Neuronal stem cell (in vitro differentiated cells): ENCODE measurements around the gene UGT3A1.

ENCODE experiments used
- DNase-seq: peaks from one replicate; pipeline ENCODE4 v3.0.0-alpha.2; 2013; ENCODE audit warnings: low spot score
- H2AFZ ChIP-seq: one replicate; pipeline ENCODE4 v1.6.1; 2013; ENCODE audit warnings: mild to moderate bottlenecking, low read length, inconsistent platforms
- H2AK5ac ChIP-seq: 2 replicates; pipeline ENCODE4 v1.6.1; 2013; ENCODE audit warnings: low read depth, mild to moderate bottlenecking, inconsistent platforms, low read length, moderate library complexity, mixed read lengths
- H2BK120ac ChIP-seq: 2 replicates; pipeline ENCODE4 v1.6.1; 2013; ENCODE audit warnings: low read depth, mild to moderate bottlenecking, inconsistent platforms, low read length, moderate library complexity, mixed read lengths
- H2BK12ac ChIP-seq: one replicate; pipeline ENCODE4 v1.6.1; 2013; ENCODE audit warnings: low read length, inconsistent platforms
- H2BK15ac ChIP-seq: 2 replicates; pipeline ENCODE4 v1.6.1; 2013; ENCODE audit warnings: mild to moderate bottlenecking, low read length, inconsistent platforms, mixed read lengths
- H2BK5ac ChIP-seq: one replicate; pipeline ENCODE4 v1.6.1; 2013; ENCODE audit warnings: inconsistent platforms, mild to moderate bottlenecking, low read length, moderate library complexity
- H3K14ac ChIP-seq: one replicate; pipeline ENCODE4 v1.6.1; 2013; ENCODE audit warnings: low read length, inconsistent platforms
- H3K18ac ChIP-seq: 2 replicates; pipeline ENCODE4 v1.6.1; 2013; ENCODE audit warnings: low read length, inconsistent platforms
- H3K23ac ChIP-seq: 2 replicates; pipeline ENCODE4 v1.6.1; 2013; ENCODE audit warnings: low read depth, mild to moderate bottlenecking, mixed read lengths, low read length, inconsistent platforms; ENCODE audit not compliant: poor library complexity
- H3K27ac ChIP-seq: replicated peaks from 3 replicates; pipeline ENCODE4 v1.5.1; 2013; ENCODE audit warnings: low read length, inconsistent platforms
- H3K27me3 ChIP-seq, 3 experiments: 2 replicates each; pipeline ENCODE4 v1.6.1; 2013; ENCODE audit warnings: low read length in 3 of 3, mild to moderate bottlenecking in 2 of 3, inconsistent platforms in 1 of 3, low read depth in 1 of 3, mixed read lengths in 1 of 3, moderate library complexity in 1 of 3; ENCODE audit not compliant: control insufficient read depth in 3 of 3, insufficient read depth in 3 of 3
- H3K36me3 ChIP-seq, 2 donors: replicated peaks in 1 of 2; 2 replicates each; pipeline ENCODE4 v1.6.1; 2013; ENCODE audit warnings: low read length in 2 of 2; ENCODE audit not compliant: control insufficient read depth in 2 of 2, insufficient read depth in 2 of 2
- H3K4ac ChIP-seq: 2 replicates; pipeline ENCODE4 v1.6.1; 2013; ENCODE audit warnings: inconsistent platforms, mild to moderate bottlenecking, low read length, moderate library complexity
- H3K4me1 ChIP-seq, 2 donors: 1 replicate in 1 of 2; 2 replicates in 1 of 2; pipeline ENCODE4 v1.6.1; 2013; ENCODE audit warnings: low read length in 2 of 2, low read depth in 1 of 2; ENCODE audit not compliant: control insufficient read depth in 2 of 2, insufficient read depth in 1 of 2
- H3K4me2 ChIP-seq: one replicate; pipeline ENCODE4 v1.6.1; 2013; ENCODE audit warnings: mild to moderate bottlenecking, low read length, inconsistent platforms; ENCODE audit not compliant: insufficient read depth, poor library complexity, severe bottlenecking
- H3K4me3 ChIP-seq, 2 donors: 2 replicates each; pipeline ENCODE4 v1.5.1; 2013; ENCODE audit warnings: low read length in 2 of 2, mild to moderate bottlenecking in 2 of 2, inconsistent platforms in 1 of 2, moderate library complexity in 1 of 2
- H3K79me1 ChIP-seq: one replicate; pipeline ENCODE4 v1.6.1; 2013; ENCODE audit warnings: low read depth, mild to moderate bottlenecking, inconsistent platforms, low read length, moderate library complexity
- H3K9ac ChIP-seq: one replicate; pipeline ENCODE4 v1.6.1; 2013; ENCODE audit warnings: mild to moderate bottlenecking, low read depth, low read length, inconsistent platforms; ENCODE audit not compliant: poor library complexity
- H3K9me3 ChIP-seq, 2 donors: replicated peaks in 1 of 2; 2 replicates each; pipeline versions ENCODE3 to v1.6.1; 2013; ENCODE audit warnings: low read length in 2 of 2, mild to moderate bottlenecking in 2 of 2, inconsistent platforms in 1 of 2, low read depth in 1 of 2, mixed read lengths in 1 of 2, moderate library complexity in 1 of 2; ENCODE audit not compliant: control insufficient read depth in 2 of 2, insufficient read depth in 1 of 2
- H4K8ac ChIP-seq: one replicate; pipeline ENCODE4 v1.6.1; 2013; ENCODE audit warnings: low read depth, mild to moderate bottlenecking, inconsistent platforms, low read length, moderate library complexity
- H4K91ac ChIP-seq: one replicate; pipeline ENCODE4 v1.6.1; 2013; ENCODE audit warnings: low read length, low read depth, mild to moderate bottlenecking, inconsistent platforms; ENCODE audit not compliant: poor library complexity
- WGBS, 2 donors: extraction: QIAGEN DNeasy Blood & Tissue Kit; methylation state at CpG; one replicate each; pipeline ENCODE4 v1.1.7; 2013; ENCODE audit warnings: missing lambda C conversion rate in 2 of 2, mixed read lengths in 1 of 2; ENCODE audit not compliant: insufficient read length in 2 of 2, insufficient replicate concordance in 1 of 2; ENCODE audit errors: extremely low coverage in 2 of 2; 5-methylcytosine and 5-hydroxymethylcytosine counted together

The UGT3A1 gene

GRCh38 chr5:35971186-35971877 is 19.9 kb downstream of the UGT3A1 start:
- no peak overlapping the region for H2BK120ac ChIP-seq
- no peak overlapping the region for H3K9ac ChIP-seq
- H3K79me1 ChIP-seq = no peaks in the 10 kb centered on the region
- H3K27ac ChIP-seq = no peak overlapping the region
- H3K4me2 ChIP-seq = no peak overlapping the region
- no peak overlapping the region for H2AK5ac ChIP-seq
- DNase-seq = no peak
- H4K8ac ChIP-seq = no peak overlapping the region
- H2BK5ac ChIP-seq = no peak overlapping the region
- H3K36me3 ChIP-seq = no peaks in the 10 kb centered on the region
- no peaks in the 10 kb centered on the region for H3K9me3 ChIP-seq
- no peak overlapping the region for H3K4ac ChIP-seq
- no CpG with 5 or more reads among the region's 4 CpGs for WGBS, 2 donors
- H3K4me1 ChIP-seq = no peaks in the 10 kb centered on the region
- H3K14ac ChIP-seq = no peak overlapping the region
- H4K91ac ChIP-seq = no peak overlapping the region
- no peak overlapping the region for H2BK12ac ChIP-seq
- H2AFZ ChIP-seq = no peak overlapping the region
- H3K23ac ChIP-seq = no peak overlapping the region
- H3K4me3 ChIP-seq = no peak overlapping the region
- no peak overlapping the region for H3K18ac ChIP-seq
- no peaks in the 10 kb centered on the region for H3K27me3 ChIP-seq
- no peak overlapping the region for H2BK15ac ChIP-seq

GRCh38 chr5:35963381-35963843 is 27.8 kb downstream of the UGT3A1 start:
- H3K4ac ChIP-seq = no peak overlapping the region
- no peak overlapping the region for H3K9ac ChIP-seq

DNA sequence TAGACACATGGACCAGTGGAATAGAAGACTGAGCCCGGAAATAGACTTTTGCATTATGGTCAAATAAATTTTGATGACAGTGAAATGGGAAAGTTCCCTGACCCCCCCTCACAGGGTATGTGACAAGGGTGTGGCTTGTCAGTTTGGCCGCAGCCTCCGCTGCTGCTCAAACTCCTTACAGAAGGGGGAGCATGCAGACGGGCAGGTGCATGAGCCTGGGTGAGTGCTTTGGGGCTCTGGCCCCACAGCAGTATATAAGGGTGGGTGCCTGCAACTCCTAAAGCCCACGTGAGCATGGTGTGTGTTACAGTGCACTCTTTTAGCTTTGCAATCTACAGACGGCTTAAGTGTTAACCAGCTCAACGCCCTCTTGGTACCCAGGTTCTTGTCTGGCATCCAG is 30.9 kb downstream of the UGT3A1 start:
- WGBS, 2 donors = no CpG with 5 or more reads among the region's 7 CpGs

More at GRCh38 chr5:35963381-35963843, 27.8 kb downstream of the UGT3A1 start:
- WGBS, 2 donors = no CpG with 5 or more reads among the region's 8 CpGs
- no peak overlapping the region for H2BK12ac ChIP-seq
- H3K27ac ChIP-seq = no peak overlapping the region
- no peak overlapping the region for H2BK120ac ChIP-seq
- H3K4me2 ChIP-seq = no peak overlapping the region
- H3K79me1 ChIP-seq = no peaks in the 10 kb centered on the region
- H3K4me1 ChIP-seq = no peaks in the 10 kb centered on the region
- no peak overlapping the region for H2AK5ac ChIP-seq
- H4K91ac ChIP-seq = no peak overlapping the region
- no peak overlapping the region for H2BK5ac ChIP-seq
- no peak overlapping the region for H3K23ac ChIP-seq
- H3K14ac ChIP-seq = no peak overlapping the region
- H3K27me3 ChIP-seq = no peaks in the 10 kb centered on the region
- peak overlapping the region; percentile 51 for H2AFZ ChIP-seq
- no peak overlapping the region for H2BK15ac ChIP-seq
- H3K4me3 ChIP-seq = no peak overlapping the region
- H3K9me3 ChIP-seq = peaks cover 0 to 8% of the 10 kb centered on the region in 2 donors
- H3K18ac ChIP-seq = no peak overlapping the region
- no peaks in the 10 kb centered on the region for H3K36me3 ChIP-seq
- no peak for DNase-seq
- no peak overlapping the region for H4K8ac ChIP-seq

GRCh38 chr5:35956429-35956828 is 34.8 kb downstream of the UGT3A1 start:
- no peak overlapping the region for H3K4me3 ChIP-seq
- H2BK120ac ChIP-seq = no peak overlapping the region
- no CpG with 5 or more reads among the region's 1 CpG for WGBS, 2 donors
- no peak overlapping the region for H2AFZ ChIP-seq
- no peak overlapping the region for H3K4me2 ChIP-seq
- no peak overlapping the region for H4K91ac ChIP-seq
- H3K4ac ChIP-seq = no peak overlapping the region
- DNase-seq = no peak
- no peaks in the 10 kb centered on the region for H3K4me1 ChIP-seq
- no peak overlapping the region for H3K14ac ChIP-seq
- no peak overlapping the region for H3K23ac ChIP-seq
- peaks cover 0 to 2% of the 10 kb centered on the region in 2 donors for H3K9me3 ChIP-seq
- no peak overlapping the region for H4K8ac ChIP-seq
- H2BK5ac ChIP-seq = no peak overlapping the region
- H3K79me1 ChIP-seq = no peaks in the 10 kb centered on the region
- H3K27me3 ChIP-seq = peaks cover 0 to 5% (median 0%) of the 10 kb centered on the region in 3 experiments
- no peak overlapping the region for H2BK15ac ChIP-seq
- H3K27ac ChIP-seq = no peak overlapping the region
- no peak overlapping the region for H2AK5ac ChIP-seq
- no peak overlapping the region for H2BK12ac ChIP-seq
- no peak overlapping the region for H3K9ac ChIP-seq
- H3K18ac ChIP-seq = no peak overlapping the region
- no peaks in the 10 kb centered on the region for H3K36me3 ChIP-seq

More for the DNA sequence above, 30.9 kb downstream of the UGT3A1 start:
- no peak overlapping the region for H2BK12ac ChIP-seq
- H3K4me1 ChIP-seq = no peaks in the 10 kb centered on the region
- H2AK5ac ChIP-seq = no peak overlapping the region
- H3K4me3 ChIP-seq = no peak overlapping the region
- H3K4ac ChIP-seq = no peak overlapping the region
- no peak overlapping the region for H2BK5ac ChIP-seq
- no peak for DNase-seq
- no peak overlapping the region for H4K8ac ChIP-seq
- H3K4me2 ChIP-seq = no peak overlapping the region
- no peaks in the 10 kb centered on the region for H3K79me1 ChIP-seq
- H3K18ac ChIP-seq = no peak overlapping the region
- H3K9me3 ChIP-seq = peaks cover 0 to 8% of the 10 kb centered on the region in 2 donors
- H2BK15ac ChIP-seq = no peak overlapping the region
- no peak overlapping the region for H3K27ac ChIP-seq
- no peak overlapping the region for H3K9ac ChIP-seq
- no peaks in the 10 kb centered on the region for H3K36me3 ChIP-seq
- H3K27me3 ChIP-seq = no peaks in the 10 kb centered on the region
- no peak overlapping the region for H3K23ac ChIP-seq
- no peak overlapping the region for H4K91ac ChIP-seq
- no peak overlapping the region for H2BK120ac ChIP-seq
- H2AFZ ChIP-seq = no peak overlapping the region
- H3K14ac ChIP-seq = no peak overlapping the region
